Psoas muscle (tissue), 8 donors: ENCODE results near the gene SCNN1B. TPM values are rescaled to one million over a fixed set of nuclear protein-coding genes. Genes with fewer than 3 reads are reported as not detected.
"Not testable (repeated sequence)": the region's sequence is repeated elsewhere in the genome, so short reads cannot be mapped to it uniquely, and the experiment has no call there.

Experiments used
- ATAC-seq, 4 donors: fragments of 200-7000 bp; cut with Tn5 transposase; one replicate each; pipeline ENCODE4 v1.9.1; 2020; ENCODE audit warnings: moderate library complexity in 3 of 4, mild to moderate bottlenecking in 2 of 4
- DNase-seq, 2 donors: peaks; one replicate each; pipeline ENCODE4 v3.0.0-alpha.2; 2020
- H3K27ac ChIP-seq: fragments of 200-600 bp; one replicate; pipeline ENCODE4 v1.8.0; 2022
- H3K27me3 ChIP-seq, 3 donors: fragments of 200-600 bp in 1 of 3; one replicate each; pipeline versions ENCODE4 v1.6.1 to v1.8.0; 2013 to 2022; ENCODE audit warnings: low read length in 2 of 3, mild to moderate bottlenecking in 2 of 3, moderate library complexity in 1 of 3; ENCODE audit not compliant: insufficient read depth in 3 of 3
- H3K36me3 ChIP-seq, 2 donors: fragments of 200-600 bp in 1 of 2; one replicate each; pipeline versions ENCODE4 v1.6.1 to v1.8.0; 2013 to 2022; ENCODE audit warnings: low read depth in 1 of 2, mild to moderate bottlenecking in 1 of 2, moderate library complexity in 1 of 2; ENCODE audit not compliant: insufficient read depth in 1 of 2
- H3K4me1 ChIP-seq: fragments of 200-600 bp; one replicate; pipeline ENCODE4 v1.8.0; 2022
- H3K4me3 ChIP-seq: fragments of 200-600 bp; one replicate; pipeline ENCODE4 v1.8.0; 2022; ENCODE audit warnings: mild to moderate bottlenecking
- H3K9me3 ChIP-seq: fragments of 200-600 bp; one replicate; pipeline ENCODE4 v1.8.0; 2022
- WGBS, 3 donors: extraction: QIAGEN DNeasy Blood & Tissue Kit; methylation state at CpG; one replicate each; pipeline versions ENCODE4 v1.1.6 to v1.1.7; 2013; 5-methylcytosine and 5-hydroxymethylcytosine counted together
- intact Hi-C, 2 donors: fragments of 100-400 bp; cut with DNase I; formaldehyde crosslinking; loops; one replicate each; pipeline versions ENCODE4 v1.11.0 to v1.14.2; 2022
- polyA plus RNA-seq, 3 donors: library from polyadenylated mRNA; stranded (reverse); fragments of 200-250 nt; gene quantifications; one replicate each; pipeline ENCODE4 v1.2.3, GENCODE V29; 2013
- total RNA-seq, 4 donors: library from RNA; stranded (reverse); fragmentation: NEBNext Ultra II Directional in 2 of 4; extraction: Animal tissue kit (Norgen Biotek cat#: 25700) in 2 of 4; gene quantifications; one replicate each; pipeline versions ENCODE4 v1.2.1 to v1.2.4, GENCODE V29; 2021 to 2023
- TF ChIP-seq, protein P1 (sequence below): fragments of 200-600 bp; IDR thresholded peaks from one replicate; pipeline ENCODE4 v1.8.0; 2022; ENCODE audit warnings: antibody characterized with exemption
- donor health status: healthy with polysubstance abuse.
- donor health status: DM: no; HTN: no; CAD: no; lungs with moderate emphysema.
- donor health status: Bipolar disorder and iron deficiency.
- donor health status: healthy.
- donor health status: DM: yes; HTN: yes; CAD: no.
- donor health status: DM: no; HTN: no; CAD: no.
- donor health status: DM: no; HTN: no; CAD: no.
- donor health status: DM: yes; HTN: yes; CAD: no.

SCNN1B gene
- total and polyA plus RNA-seq, 7 donors = 0.10 to 0.76 (median 0.51) TPM

DNA sequence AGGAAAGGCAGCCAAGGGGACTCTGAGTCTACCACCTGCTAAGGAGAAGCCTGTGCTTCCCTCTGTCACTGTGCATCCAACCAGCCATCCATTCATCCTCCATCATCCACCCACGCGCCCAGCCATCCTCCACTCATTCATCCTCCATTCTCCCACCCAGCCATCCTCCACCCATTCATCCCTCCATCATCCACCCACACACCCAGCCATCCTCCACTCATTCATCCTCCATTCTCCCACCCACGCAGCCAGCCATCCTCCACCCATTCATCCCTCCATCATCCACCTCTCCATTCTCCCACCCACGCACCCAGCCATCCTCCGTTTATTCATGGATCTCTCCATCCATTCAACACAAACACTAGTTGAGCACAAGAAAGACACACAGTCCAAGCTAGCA is 76.8 kb downstream of the SCNN1B start:
- intact Hi-C loops = no loop called here
- ATAC-seq = no peak
- H3K36me3 ChIP-seq = no peaks in the 10 kb centered on the region
- no peaks in the 10 kb centered on the region for H3K9me3 ChIP-seq
- H3K27me3 ChIP-seq = no peaks in the 10 kb centered on the region
- TF ChIP-seq, protein P1, sequence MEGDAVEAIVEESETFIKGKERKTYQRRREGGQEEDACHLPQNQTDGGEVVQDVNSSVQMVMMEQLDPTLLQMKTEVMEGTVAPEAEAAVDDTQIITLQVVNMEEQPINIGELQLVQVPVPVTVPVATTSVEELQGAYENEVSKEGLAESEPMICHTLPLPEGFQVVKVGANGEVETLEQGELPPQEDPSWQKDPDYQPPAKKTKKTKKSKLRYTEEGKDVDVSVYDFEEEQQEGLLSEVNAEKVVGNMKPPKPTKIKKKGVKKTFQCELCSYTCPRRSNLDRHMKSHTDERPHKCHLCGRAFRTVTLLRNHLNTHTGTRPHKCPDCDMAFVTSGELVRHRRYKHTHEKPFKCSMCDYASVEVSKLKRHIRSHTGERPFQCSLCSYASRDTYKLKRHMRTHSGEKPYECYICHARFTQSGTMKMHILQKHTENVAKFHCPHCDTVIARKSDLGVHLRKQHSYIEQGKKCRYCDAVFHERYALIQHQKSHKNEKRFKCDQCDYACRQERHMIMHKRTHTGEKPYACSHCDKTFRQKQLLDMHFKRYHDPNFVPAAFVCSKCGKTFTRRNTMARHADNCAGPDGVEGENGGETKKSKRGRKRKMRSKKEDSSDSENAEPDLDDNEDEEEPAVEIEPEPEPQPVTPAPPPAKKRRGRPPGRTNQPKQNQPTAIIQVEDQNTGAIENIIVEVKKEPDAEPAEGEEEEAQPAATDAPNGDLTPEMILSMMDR = no peak
- H3K4me3 ChIP-seq = no peak overlapping the region
- no peak for DNase-seq
- WGBS, 3 donors = 89 to 94% (median 89%) methylated on average over 5 of the region's 5 CpGs
- H3K27ac ChIP-seq = no peak overlapping the region
- H3K4me1 ChIP-seq = no peaks in the 10 kb centered on the region

DNA sequence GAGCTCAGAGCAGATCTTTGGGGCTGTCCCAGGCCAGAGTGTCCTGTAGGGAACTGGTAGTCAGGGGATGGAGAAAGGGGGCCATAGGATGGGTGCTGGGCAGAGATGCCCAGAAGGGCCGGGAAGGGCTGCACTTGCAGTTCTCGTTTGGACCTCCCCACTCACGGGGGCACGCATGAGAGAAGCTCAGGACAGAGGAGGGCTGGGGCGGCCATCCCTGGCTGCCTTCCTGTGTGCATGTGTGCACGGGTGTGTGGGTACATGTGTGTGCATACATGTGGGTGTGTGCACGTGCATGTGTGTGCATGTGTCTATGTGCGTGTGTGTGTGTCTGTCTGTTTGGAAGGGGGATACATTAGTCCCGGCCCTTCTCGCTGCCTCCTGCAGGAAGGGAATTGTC is 77.6 kb downstream of the SCNN1B start:
- Histone ChIP-seq H3K9me3 (no peaks in the 10 kb centered on the region), H3K4me3 (no peak overlapping the region), H3K27ac (no peak overlapping the region), H3K4me1 (no peaks in the 10 kb centered on the region), H3K36me3 (no peaks in the 10 kb centered on the region), H3K27me3 (no peaks in the 10 kb centered on the region)
- DNase-seq (no peak), ATAC-seq (no peak)
- intact Hi-C loops = no loop called here
- 76 to 81% (median 78%) methylated on average over 10 of the region's 10 CpGs for WGBS, 3 donors
- TF ChIP-seq, protein P1 = no peak

DNA sequence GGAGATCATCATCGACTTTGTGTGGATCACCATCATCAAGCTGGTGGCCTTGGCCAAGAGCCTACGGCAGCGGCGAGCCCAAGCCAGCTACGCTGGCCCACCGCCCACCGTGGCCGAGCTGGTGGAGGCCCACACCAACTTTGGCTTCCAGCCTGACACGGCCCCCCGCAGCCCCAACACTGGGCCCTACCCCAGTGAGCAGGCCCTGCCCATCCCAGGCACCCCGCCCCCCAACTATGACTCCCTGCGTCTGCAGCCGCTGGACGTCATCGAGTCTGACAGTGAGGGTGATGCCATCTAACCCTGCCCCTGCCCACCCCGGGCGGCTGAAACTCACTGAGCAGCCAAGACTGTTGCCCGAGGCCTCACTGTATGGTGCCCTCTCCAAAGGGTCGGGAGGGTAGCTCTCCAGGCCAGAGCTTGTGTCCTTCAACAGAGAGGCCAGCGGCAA is 78.4 kb downstream of the SCNN1B start:
- H3K36me3 ChIP-seq = no peaks in the 10 kb centered on the region
- DNase-seq (no peak), ATAC-seq (no peak)
- no peaks in the 10 kb centered on the region for H3K9me3 ChIP-seq
- H3K4me1 ChIP-seq = no peaks in the 10 kb centered on the region
- no peak overlapping the region for H3K4me3 ChIP-seq
- 76 to 82% (median 76%) methylated on average over 14 to 20 of the region's 20 CpGs for WGBS, 3 donors
- intact Hi-C loops = no loop called here
- no peak overlapping the region for H3K27ac ChIP-seq
- TF ChIP-seq, protein P1 = no peak
- H3K27me3 ChIP-seq = no peaks in the 10 kb centered on the region

DNA sequence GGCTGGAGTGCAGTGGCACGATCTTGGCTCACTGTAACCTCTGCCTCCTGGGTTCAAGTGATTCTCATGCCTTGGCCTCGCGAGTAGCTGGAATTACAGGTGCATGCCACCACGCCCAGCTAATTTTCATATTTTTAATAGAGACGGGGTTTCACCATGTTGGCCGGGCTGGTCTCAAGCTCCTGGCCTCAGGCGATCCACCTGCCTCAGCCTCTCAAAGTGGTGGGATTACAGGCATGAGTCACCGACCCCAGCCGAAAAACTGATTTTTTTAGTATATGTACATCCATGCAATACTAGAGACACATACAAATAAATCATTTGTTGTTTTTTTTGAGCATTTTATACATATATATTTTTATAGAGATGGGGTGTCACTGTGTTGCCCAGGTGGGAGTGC is 79.6 kb downstream of the SCNN1B start:
- H3K4me1 ChIP-seq, intact Hi-C loops, H3K27me3 ChIP-seq, H3K4me3 ChIP-seq, H3K27ac ChIP-seq, ATAC-seq, H3K9me3 ChIP-seq, H3K36me3 ChIP-seq, DNase-seq: not testable (repeated sequence)
- WGBS, 3 donors = 78 to 86% (median 85%) methylated on average over 9 of the region's 9 CpGs

DNA sequence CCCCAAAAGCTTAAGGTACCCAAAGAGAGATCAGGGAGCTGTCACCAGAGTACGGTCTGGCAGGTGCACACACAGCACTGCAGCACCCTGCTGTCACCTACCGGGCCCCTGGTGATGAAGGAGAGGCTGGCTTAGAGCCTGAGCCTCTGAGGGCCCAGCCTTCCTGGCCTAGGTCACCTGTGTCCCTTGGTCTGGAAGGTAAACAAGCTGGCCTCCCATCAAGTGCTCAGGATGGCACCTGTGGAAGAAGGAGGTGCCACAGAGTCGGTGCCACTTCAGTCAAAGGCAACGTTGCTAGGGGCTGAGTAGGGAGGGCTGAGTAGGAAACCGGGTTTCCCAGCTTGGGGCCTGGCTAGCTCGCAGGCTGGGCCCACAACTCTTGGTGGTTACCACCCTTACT is 80.2 kb downstream of the SCNN1B start:
- no peak for DNase-seq
- no peak overlapping the region for H3K4me3 ChIP-seq
- H3K36me3 ChIP-seq = peaks cover 0 to 4% of the 10 kb centered on the region in 2 donors
- intact Hi-C loops = no loop called here
- ATAC-seq = no peak
- H3K9me3 ChIP-seq = no peaks in the 10 kb centered on the region
- WGBS, 3 donors = 84% methylated on average over 6 of the region's 6 CpGs
- no peaks in the 10 kb centered on the region for H3K27me3 ChIP-seq
- no peaks in the 10 kb centered on the region for H3K4me1 ChIP-seq
- TF ChIP-seq, protein P1 = no peak
- no peak overlapping the region for H3K27ac ChIP-seq
